HG02981 (cell line): ENCODE data around the gene CAMK1D.
"Not testable (repeated sequence)": the region's sequence is repeated elsewhere in the genome, so short reads cannot be mapped to it uniquely, and the experiment has no call there.

Source experiments
- ATAC-seq: cut with Tn5 transposase; IDR thresholded peaks from one replicate; pipeline ENCODE4 v1.9.1; 2021; ENCODE audit warnings: mild to moderate bottlenecking, moderate library complexity; ENCODE audit not compliant: unreplicated experiment

Gene CAMK1D

DNA sequence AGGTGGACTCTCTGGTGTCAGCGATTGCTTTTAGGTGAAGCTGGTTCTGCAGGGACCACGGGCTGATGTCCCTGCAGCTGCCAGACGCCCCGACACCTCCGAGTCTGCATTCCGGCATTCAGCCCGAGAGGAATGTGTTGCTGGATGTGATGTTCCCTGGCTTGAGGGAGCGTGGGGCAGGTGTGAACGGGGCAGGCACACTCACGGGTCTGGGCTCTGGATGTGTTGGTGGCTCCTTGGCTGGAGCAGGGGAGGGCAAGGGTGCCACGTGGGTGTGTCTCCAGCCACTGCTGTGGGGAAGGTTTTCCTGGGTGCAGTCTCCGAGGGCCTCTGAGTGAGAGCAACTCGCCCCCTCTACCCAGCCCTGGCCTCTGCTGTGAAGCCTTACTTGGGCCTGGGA lies 140.5 kb downstream of the CAMK1D start:
- ATAC-seq: no peak

DNA sequence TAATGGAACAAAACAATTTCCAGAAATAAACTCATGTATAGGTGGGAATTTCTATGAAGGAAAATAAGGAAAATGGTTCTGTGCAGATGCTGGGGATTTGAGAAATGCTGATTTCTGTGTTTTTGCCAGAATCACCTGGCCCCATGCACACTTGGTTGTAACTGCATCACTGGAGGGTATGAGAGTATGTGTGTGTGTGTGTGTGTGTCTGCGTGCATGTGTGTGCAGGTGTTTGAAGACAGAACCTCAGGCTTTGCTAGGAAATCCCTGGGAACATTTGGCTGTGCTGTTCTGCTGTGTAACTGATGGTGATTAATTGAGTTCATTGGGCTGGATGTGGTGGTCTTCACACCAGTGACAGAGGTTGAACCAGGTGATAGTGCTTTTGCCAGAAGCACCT lies 141.6 kb downstream of the CAMK1D start:
- no peak for ATAC-seq

DNA sequence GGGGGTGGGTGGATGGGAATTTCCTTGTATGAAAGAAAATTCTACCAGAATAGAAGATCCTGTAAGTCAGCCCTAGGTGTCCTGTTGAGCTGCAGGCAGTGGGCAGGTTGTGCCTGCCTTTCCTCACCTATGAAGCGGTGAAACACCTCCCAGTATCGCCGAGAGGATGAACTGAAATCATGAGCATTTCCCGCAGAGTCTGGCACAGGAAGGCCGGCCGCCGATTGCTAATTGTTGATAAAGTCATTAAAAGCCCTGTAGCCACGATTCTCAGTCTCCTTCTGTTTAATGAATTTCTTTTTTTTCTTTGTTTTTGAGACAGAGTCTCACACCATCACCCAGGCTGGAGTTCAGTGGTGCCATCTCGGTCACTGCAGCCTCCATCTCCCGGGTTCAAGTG lies 142.1 kb downstream of the CAMK1D start:
- ATAC-seq: no peak

DNA sequence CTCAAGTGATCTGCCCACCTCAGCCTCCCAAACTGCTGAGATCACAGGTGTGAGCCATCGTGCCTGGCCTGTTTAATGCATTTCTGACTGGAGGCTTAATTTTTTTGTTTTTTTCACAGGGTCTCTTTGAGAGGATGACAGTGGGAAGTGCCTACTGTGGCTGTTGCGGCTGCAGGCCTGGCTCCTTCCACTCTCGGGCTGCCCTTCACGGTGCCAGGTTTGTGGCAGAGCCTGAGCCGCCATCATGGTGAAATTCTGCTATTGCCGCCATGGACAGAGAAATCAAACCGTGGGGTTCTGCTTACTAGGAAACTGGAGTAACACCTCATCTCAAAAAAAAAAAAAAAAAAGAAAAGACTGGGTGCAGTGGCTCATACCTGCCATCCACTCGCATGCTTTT lies 142.7 kb downstream of the CAMK1D start:
- ATAC-seq: no peak

DNA sequence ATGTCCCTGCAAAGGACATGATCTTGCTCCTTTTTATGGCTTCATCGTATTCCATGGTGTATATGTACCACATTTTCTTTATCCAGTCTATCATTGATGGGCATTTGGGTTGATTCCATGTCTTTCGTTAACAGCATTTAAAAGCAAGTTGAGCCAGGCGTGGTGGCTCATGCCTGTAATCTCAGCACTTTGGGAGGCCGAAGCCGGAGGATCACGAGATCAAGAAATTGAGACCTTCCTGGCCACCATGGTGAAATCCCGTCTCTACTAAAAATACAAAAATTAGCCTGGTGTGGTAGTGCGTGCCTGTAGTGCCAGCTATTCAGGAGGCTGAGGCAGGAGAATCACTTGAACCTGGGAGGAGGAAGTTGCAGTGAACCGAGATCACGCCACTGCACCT lies 147.7 kb downstream of the CAMK1D start:
- ATAC-seq: not testable (repeated sequence)

DNA sequence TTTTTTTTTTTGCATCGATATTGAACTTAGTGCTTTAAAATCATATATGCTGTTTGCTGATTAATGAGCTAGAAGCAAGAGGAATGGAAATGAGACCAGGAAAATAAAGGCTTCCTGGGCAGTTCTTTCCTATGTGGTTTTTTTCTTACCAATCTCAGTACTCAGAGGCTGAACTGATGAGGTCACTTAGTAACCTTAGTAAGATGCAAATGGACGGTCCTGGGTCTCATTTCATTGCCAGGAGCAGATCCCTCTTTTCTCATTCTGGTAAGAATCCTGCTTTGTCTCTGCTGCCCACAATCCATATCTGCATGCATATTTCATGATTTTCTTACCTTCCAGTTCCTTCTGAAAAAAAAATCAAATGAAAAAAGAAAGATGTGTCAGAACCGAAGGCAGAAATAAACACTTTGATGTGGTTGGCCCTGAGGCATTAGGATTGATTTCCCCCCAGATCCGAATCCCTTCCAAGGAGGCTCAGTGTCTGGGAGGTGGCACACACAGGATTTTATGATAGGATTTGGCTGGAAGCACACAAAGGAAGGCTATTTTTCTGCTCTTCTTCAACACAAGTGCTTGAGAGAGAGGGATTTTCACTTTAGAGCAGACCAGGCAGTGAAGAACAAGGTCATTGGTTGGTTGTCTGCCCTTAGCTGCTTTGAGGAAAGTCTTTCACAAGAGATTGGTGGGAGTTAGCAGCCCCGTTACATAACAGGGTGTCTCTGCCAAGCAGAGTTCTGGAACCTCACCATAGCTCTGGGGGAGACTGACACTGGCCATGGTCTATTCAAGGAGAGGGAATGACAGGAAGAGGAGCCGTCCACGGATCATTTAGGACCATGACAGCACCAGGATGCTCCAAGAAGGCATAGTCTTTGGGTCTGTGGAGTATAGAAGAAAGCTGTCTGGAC lies 150.0 kb downstream of the CAMK1D start:
- ATAC-seq: no peak

DNA sequence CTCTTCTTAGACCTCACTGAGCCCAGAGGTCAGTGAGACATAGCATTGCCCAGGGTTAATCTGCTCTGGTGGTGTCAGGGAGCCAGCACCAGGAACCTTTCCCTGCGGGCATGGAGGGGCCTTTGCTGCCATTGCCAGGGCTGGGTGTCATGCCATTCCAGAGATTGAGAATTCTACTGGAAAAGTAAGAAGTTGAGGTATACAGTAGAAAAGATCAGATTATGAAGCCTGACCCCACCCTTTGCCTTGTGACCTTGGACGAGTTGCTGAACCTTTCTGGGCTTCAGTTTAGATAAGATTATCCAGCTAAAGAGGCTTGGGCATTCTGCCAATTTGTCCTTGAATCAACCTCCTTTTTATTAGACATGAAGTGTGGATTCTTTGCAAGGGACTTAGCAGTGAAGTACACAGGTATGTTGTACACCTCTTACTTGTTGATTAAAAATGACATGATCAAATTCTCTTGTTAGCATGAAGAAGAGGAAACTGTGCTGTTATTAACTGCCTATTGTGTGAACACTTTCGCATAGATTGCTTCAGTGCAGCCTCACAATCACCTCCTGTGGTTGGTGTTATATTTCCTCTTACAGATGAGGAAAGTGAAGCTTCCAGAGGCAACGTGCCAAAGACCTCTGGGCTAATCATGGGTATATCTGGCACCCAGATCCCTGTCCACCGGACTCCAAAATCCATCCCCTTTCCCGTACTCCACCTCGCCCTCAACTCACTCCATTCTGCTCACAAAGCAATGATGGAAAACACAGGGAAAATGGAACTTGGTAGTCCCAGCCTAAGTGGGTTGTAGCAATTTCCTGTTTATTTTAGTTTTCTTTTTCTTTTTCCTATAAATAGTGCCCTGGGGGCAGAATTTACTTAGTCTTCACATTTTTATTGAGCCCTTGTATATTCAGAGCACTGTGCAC lies 151.3 kb downstream of the CAMK1D start:
- no peak for ATAC-seq

DNA sequence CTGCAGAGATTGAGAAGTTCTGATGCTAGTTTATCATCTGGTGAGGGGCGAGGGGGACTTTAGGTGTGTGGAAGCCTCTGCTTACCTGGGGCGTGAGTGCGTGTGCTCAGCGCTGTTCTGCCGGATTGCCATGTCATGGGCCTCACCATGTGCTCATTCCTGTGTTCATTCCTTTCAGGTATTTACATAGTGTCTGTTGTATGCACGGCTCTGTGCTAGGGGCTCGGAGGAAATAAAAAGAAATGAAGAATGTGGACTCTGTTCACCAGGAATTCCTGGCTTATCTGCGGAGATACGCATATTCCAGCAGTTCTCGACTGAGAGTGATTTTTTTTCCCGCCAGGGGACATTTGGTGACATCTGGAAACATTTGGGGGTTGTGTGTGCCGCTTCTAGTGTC lies 152.0 kb downstream of the CAMK1D start:
- ATAC-seq: no peak

DNA sequence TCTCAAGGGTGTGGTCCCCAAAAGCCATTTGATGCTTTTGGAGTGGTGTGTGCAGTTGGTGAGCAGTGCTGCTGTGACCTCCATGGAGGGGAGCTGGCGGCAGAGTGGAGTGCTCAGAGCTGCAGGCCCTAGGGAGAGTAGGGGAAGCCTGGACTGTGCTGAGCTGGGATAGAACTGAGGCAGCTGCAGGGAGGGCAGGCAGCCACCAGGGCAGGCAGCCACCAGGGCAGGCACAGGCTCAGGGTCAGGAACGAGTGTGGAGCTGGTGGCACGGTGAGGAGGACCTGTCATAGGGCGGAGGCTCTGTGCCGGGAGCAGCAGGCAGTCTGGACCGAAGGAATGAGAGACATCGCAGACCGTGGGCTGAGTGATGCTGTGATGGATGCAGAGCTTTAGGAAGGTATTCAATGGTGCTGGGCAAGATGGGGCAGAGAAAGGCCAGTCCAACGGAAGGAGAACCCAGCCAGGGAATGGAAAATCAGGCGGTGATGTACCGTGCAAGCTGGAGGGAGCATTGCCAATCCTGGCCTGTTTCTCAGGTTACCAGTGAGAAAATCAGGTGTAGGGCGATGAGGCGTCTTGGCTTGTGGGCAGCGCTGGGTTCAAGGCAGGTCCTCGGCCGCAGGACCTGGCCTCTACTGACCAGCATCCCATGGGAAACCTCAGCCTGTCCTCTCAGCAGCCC lies 152.6 kb downstream of the CAMK1D start:
- ATAC-seq: no peak

DNA sequence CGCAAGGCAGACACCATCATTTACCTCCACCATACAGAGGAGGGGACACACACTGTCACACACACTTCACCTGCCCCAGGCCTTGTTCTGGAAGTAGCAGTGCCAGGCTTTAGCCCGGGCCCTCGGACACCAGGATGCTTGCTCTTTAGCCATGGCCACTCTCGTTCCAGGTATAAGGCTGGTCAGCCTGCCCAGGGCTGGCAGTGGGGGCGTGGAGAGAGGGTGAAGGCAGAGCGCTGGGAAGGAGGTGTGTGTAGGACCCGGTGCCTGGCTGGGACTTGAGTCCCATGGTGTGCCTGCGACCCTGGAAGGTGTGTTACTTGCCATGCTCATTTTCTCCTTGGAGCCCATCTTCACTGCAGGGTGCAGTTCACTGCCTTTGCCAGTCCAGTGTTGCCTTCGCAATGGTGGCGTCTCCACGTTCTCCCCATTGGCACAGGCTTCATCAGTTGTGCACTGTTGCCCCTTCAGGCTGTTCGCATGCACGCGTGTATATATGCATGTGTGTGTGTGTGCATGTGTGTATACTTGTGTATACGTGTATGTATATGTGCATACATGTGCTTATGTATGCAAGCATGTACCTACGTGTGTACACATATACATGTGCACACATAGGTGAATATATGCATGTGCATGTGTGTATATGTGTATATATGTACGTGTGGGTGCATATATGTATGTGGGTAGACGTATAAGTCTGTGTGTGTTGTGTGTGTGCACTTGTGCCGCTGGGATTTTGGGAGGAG lies 153.4 kb downstream of the CAMK1D start:
- no peak for ATAC-seq

DNA sequence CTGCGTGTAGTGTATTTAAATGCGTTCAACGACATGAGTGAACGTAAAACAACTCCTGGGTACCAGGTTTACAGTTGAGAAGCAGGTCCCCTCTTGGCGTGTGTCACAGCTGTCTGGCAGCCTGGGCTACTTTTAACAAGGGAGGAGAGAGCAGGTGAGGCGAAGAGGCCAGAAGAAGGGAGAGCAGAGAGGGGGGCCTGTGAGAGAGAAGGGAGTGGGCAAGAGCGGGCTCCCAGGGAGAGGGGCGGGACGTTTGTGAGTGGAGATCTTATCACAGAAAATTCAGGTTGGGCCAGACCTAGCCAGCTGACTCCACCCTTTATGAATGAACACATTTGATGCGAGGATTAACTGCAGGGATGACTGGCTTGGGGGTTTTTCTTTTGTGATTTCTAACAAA lies 154.0 kb downstream of the CAMK1D start:
- no peak for ATAC-seq

DNA sequence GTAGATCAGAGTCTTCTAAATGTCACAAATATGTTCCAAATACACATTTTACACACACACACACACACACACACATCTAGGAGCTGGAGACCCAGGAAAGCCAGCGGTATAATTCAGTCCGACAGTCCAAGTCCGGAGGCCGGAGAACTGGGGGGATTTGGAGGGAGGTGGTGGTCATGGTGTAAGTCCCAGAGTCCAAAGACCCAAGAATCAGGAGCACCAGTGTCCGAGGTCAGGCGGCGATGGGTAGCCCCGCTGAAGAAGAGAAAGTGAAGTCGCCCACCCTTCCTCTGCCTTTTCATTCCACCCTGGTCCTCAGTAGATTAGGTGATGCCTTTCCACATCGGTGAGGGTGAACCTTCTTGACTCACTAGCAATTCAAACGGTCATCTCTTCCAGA lies 154.8 kb downstream of the CAMK1D start:
- no peak for ATAC-seq

DNA sequence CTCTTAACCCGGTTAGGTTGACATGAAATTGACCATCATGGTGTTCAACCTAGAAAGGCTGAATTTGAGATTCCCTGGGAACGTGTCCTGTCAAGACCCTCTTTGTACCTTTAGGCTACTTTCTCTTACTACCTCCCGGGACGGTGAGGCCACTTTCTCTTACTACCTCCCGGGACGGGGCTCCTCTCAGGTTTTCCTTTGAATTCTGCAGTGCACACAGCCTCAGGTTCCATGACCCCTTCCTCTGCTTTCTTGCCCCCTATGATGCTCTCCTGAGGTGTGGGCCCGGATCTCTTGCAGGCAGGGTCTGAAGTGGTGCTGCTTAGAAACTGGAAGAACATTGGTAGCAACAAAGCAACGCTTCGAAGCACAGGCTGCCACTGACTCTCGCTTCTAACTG lies 155.3 kb downstream of the CAMK1D start:
- ATAC-seq: no peak

DNA sequence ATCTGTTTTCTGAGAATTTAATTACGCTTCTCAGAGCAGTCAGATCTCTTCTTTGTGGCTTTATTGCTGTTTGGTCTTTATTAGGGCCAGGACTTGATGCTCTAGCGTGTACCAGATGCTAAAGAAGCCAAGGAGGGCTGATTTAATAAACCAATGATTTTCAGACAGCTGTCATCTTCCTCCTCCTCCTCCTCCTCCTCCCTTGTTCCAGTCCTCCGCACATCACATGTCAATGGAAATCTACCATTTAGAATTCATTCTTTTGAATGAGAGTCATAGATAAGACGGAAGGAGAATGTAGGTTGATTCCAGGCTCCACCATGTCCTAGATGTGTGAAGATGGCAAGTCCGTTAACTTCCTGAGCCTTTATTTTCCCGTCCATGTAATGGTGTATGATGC lies 156.3 kb downstream of the CAMK1D start:
- no peak for ATAC-seq

DNA sequence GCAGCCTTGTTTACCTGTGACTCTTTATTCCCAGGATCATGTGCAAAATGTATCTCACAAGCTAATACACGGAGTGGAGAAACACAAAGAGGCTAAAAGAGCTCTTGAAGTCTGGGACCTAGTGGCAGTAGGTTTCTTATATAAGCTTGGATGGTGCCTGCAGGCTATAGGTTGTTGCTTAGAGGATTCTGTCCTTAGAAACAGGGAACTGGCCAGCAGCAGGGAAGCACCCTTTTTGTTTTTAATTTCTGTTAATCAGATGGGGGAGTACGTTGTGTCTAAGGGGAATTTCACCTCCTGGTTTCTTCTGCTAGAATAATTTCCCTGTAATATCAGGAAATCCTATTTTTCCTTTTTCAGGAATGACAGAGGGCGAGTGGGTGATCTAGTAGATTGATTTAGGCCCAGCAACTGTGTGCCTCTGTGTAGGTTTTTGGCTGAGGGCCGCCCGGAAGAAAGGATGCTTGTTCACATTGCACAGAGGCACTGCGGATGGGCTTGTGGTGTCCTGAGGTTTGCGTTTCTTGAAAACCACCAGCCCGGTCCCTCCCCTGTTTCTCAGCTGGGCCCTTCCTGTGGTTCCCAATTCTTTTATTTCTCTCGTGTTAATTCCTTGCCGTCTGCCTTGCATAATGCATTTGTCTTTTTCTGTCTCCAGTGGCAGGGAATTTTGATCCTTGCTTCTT lies 158.0 kb downstream of the CAMK1D start:
- no peak for ATAC-seq

DNA sequence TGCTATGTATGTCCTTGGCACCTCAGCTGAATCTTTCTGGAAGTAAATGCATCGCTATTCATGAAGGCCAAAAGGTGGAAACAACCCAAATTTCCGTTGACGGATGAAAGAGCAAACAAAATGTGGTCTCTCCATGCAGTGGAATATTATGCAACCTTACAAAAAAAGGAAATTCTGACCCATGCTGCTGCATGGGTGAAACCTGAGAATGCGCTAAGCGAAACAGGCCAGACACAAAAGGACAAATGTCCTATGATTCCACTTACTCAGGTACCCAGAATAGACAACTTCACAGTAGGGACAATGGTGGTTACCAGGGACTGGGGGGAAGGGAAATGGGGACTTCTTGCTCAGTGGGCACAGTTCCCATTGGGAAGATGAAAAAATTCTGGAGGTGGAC lies 158.8 kb downstream of the CAMK1D start:
- no peak for ATAC-seq

DNA sequence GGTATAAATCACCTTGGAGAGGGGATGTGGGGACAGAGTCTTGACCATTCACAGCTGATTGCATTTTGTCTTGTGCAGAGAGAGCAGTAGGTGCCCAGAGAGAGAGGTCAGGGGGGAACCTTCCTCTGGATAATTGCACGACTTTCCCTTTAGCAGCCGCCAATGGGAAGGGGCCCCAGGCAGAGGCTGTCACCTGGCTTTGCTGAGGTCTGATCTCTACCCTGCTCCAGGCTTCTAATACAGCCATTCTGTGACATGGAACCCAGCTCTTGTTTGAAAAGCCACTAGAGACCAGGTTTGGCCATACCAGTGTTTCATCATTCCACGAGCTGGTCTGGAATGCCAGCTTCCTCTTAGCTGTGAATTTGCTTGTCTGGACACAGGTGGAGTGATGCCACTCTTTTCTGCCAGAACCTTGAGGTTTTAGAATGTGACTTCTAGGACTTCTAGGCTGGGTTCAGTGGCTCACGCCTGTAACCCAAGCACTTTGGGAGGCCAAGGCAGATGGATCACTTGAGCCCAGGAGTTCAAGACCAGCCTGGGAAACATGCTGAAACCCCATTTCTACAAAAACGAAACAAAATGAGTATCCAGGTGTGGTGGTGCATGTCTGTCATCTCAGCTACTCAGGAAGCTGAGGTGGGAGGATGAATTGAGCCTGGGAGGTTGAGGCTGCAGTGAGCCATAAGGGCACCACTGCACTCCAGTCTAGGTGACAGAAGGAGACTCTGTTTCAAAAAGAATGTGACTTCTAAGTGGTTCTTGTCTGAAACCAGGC lies 159.9 kb downstream of the CAMK1D start:
- ATAC-seq: no peak

DNA sequence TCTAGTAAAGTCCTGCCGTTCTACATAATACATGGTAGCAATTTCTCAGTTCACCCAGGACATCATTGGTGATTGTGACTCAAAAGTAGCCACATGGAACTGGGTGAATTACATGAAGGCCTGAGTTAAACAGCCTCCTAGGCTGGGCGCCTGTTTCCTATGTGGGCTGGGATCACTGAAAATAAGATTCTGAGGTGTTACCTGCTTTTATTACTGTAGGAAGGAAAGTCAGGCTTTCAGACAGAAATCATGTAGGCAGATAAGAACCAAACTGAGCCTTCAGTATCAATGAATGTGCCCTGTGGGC lies 160.4 kb downstream of the CAMK1D start:
- ATAC-seq: no peak

DNA sequence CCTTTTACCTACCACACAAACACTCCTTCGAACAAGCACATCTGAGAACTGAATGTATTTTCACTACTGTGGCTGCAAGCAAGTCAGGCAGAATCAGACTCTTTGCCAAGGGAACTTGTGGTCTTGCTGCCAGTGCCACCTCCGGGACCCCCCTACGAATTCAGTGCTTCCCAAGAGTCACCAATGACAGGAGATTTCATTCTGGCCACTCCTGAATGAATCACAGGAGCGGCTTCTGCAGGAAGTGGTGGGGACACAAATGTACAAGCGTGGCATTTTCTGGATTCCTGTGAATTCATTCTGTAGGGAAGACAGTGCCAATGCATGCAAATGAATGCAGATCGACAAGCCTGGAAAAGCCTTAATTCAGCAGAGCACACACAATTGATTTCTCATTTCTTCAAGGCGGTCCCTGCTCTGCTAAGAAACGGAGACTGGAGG lies 161.2 kb downstream of the CAMK1D start:
- no peak for ATAC-seq
